ENCODE measurements around the gene CDH1.
A peak's percentile ranks its signal among the peaks of the same experiment; 100 is the strongest.
"Not testable (repeated sequence)": the region's sequence is repeated elsewhere in the genome, so short reads cannot be mapped to it uniquely, and the experiment has no call there.

The CDH1 gene

DNA sequence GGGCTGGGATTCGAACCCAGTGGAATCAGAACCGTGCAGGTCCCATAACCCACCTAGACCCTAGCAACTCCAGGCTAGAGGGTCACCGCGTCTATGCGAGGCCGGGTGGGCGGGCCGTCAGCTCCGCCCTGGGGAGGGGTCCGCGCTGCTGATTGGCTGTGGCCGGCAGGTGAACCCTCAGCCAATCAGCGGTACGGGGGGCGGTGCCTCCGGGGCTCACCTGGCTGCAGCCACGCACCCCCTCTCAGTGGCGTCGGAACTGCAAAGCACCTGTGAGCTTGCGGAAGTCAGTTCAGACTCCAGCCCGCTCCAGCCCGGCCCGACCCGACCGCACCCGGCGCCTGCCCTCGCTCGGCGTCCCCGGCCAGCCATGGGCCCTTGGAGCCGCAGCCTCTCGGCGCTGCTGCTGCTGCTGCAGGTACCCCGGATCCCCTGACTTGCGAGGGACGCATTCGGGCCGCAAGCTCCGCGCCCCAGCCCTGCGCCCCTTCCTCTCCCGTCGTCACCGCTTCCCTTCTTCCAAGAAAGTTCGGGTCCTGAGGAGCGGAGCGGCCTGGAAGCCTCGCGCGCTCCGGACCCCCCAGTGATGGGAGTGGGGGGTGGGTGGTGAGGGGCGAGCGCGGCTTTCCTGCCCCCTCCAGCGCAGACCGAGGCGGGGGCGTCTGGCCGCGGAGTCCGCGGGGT, at the start of gene CDH1:
TSS of gene CDH1 (plus strand) at position 247 of the 684 bp plus-strand sequence. CDS start at position 371, 124 bp downstream.
- DNase-seq (ENCODE audit: low spot score): peak; percentile 36

DNA sequence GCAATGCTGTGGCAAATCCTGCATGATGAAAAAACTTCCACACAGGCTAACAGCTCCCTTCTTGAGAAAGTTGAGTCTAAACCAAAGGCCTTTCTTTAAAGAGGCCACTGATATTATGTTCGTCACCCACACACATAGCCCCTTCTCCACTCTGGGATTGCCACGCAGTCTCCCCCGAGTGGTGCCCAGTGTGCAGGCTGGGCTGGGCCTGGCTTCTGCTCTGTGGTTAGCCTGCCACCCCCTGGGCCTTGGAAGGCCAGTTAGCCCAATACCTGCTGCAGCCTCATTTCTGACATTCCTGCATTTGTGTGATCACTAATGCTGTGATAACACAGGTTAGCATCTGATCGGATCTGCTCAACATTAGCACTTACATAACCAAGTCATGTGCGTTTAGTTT, 47.2 kb upstream of the CDH1 start:
- DNase-seq (ENCODE audit: low spot score): no peak

DNA sequence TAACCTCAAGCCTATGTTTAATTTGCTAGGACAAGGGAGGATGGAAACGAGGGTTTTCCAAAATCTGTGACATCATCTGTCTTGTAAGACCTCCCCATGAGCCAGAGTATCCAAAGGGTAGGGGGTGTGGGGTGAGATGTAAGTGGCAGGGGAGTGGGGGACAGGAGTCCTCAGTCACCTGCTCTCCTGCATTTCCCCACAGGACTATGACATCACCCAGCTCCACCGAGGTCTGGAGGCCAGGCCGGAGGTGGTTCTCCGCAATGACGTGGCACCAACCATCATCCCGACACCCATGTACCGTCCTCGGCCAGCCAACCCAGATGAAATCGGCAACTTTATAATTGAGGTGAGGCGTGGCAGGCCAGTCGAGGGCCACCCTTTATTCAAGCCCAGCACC, 41.5 kb upstream of the CDH1 start:
- DNase-seq (ENCODE audit: low spot score): no peak

DNA sequence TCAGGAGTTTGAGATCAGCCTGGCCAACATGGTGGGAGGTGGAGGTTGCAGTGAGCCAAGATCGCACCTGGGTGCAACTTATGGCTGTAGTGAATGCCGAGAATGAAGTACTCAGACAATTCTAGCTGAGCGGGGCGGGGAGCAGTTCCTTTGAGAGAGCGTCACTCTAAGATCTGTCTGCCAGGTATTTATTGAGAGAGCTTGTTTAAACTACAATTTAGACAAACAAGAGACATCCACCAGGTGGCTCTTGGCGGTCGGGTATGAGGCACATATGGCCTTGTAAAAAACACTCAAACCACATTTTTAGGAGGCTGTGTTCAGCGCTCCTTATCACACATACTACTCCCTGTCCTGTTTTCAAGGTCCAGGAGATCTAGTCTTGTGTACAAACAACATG, 40.6 kb upstream of the CDH1 start:
- no peak for DNase-seq (ENCODE audit: low spot score)

DNA sequence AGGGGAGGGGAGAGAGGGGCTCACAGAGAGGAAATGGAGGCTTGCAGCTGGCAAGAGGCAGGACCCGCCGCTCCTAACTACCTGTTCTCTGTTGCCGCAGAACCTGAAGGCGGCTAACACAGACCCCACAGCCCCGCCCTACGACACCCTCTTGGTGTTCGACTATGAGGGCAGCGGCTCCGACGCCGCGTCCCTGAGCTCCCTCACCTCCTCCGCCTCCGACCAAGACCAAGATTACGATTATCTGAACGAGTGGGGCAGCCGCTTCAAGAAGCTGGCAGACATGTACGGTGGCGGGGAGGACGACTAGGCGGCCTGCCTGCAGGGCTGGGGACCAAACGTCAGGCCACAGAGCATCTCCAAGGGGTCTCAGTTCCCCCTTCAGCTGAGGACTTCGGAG, 39.0 kb upstream of the CDH1 start:
- DNase-seq (ENCODE audit: low spot score): no peak

DNA sequence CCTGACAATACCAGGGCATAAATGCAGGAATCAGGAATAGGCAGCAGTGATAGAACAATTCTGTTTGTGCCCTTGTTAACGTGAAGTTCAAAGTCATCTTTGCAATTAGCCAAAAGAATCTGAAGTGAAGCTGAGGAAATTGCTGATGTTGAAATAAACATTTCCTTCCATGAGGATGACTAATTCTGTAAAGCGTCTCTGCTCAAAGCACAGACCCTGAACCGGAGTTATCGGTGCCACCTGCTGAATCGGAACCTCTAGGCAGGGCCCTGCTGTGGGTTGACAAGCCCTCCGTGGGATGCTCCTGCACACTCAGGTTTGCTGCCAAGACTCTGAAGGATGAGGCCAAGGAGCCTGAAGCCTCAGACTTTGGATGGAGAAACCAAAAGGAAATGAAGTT, 37.0 kb upstream of the CDH1 start:
- peak; percentile 59 for DNase-seq (ENCODE audit: low spot score)

DNA sequence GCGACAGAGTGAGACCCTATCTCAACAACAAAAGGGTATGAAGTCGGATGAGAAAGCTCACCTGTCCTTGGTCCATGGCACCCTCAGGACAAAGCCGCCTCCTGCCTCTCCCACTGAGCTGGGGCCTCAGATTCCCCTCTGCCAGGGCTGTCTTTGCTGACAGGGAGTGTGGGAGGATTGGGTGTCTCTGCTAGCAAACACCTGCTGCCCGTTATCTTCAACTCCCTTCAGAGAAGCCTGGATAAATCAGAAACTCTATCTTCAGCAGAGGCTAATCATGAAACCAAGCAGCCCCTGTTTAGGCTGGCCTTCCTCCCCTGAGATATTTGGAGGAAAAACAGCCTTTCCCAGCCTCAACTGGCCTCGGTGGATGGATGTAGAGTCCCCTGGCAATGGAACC, 36.3 kb upstream of the CDH1 start:
- no peak for DNase-seq (ENCODE audit: low spot score)

DNA sequence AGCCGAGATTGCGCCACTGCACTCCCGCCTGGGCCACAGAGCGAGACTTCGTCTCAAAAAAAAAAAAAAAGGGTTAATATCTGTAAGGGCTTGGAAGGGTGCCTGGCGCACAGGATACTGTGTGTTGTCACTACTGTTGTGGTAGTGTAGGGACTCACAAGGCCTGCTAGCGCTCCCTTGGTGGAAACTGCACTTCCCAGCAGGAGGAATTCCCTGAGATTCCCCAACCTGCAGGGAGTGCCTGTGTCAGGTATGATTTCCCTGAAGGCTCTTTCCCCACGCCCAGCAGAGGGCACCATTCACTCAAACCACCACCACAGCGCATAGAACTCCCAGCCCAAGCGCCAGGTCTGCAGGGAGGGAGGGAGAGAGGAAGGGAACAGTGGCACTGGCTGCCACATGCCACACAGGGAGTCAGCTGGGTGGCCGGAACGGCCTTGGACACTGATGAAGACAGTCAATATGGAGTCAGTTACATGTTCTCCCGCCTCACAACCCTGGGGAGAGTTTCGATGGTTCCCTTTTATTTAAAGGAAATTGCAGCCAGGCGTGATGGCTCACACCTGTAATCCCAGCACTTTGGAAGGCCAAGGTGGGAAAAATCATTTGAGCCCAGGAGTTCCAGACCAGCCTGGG, 32.7 kb upstream of the CDH1 start:
- peak; percentile 85 for DNase-seq (ENCODE audit: low spot score)

DNA sequence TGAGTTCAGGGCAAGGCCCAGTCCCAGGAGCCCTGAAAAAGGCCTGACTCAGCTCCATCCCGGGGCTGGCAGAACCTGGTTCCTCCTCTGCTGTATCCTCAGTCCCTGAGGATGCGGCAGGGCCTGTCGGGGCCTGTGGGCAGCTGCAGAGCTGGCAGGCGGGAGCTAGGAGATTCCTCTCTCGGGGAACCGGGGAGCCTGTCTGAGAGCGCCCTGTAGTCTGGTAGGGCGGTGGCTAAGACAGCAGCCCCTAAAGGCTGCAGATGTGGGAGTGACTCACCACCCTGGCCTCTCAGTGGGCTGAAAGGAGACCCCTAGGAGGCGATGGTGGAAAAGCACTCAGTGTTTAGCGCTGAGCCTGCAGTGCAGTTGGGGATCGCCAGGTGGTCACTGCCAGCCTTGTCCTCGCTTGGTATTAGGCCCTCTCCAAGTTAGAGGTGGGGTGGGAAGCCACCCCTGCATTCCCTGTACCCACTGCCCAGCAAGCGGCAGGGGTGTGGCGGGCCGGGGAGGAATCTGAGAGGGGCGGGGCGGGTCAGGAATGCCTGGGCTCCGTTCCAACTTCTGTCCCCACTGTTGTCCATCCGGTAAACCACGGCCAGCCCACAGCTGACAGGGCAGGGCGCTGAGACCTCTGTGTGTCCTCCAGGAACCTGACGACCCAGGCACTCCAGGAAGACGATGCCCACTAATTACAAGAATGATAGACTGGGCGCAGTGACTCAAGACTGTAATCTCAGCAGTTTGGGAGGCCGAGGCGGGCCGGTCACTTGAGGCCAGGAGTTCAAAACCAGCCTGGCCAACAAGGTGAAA, 29.5 kb upstream of the CDH1 start:
- peak; percentile 62 for DNase-seq (ENCODE audit: low spot score)

DNA sequence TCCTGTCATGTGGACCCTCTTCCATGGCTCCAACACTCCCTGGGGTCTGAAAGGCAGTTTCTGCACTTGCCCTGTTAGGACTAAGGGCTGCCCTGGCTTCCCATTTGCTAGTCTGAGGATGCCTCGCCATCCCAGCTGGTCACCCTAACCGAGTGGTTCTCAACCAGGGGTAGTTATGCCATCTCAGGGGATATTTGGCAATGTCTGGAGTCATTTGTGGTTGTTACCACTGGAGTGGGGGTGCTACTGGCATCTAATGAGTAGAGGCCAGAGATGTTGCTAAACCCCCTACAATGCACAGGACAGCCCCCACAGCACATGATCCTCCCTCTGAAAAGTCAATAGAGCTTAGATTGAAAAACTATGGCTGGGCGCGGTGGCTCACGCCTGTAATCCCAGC, 26.9 kb upstream of the CDH1 start:
- DNase-seq (ENCODE audit: low spot score): no peak

DNA sequence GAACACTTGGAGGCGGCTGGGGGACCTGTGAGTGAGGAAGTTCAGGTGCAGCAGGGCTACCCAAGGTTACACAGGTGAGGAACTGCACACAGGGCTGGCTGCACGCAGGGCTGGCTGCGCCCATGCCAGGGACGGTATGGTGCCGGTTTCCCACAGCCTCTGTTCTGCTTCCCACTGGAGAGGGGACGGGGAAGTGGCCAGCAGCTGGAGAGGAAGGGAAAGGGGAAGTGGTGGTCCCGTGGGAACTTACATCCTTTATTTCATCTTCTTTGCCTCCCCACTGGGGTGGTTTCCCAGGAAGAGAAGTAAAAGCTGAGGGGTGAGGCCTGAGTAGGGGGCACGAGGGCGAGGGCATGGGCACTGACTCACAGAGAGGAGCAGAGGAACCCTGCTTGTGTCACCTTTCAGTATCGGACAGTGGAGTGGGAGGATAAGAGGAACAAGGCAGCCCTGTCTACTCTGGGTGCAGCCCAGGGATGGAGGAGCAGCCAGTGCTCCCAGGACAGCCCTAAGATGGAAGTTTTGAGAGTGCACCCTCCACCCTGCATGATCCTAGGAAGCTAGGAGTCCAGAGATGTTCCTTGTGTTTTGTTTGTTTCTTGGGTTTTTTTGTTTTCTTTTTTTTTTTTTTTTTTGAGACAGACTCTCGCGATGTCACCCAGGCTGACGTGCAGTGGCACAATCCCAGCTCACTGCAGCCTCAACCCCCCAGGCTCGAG, 25.5 kb upstream of the CDH1 start:
- DNase-seq (ENCODE audit: low spot score): no peak

DNA sequence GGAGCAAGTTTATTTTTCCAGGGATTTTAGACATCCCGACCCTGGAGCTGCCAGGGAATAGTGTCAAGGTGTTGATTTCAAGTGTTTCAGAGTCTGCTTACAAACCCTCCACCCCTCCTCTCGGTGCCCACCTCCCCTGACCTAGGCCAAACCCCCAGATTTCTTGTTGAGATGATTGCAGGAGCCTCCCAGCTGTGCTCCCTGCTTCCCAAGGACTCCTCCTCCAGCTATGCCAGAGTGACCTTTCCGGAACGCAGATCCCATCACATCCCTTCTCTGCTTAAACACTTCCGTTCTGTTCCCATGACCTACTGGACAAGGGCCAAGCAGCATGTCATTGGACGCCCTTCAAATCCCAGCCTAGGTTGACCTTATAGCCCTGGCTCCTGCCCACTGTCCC, 23.7 kb upstream of the CDH1 start:
- DNase-seq (ENCODE audit: low spot score): no peak

DNA sequence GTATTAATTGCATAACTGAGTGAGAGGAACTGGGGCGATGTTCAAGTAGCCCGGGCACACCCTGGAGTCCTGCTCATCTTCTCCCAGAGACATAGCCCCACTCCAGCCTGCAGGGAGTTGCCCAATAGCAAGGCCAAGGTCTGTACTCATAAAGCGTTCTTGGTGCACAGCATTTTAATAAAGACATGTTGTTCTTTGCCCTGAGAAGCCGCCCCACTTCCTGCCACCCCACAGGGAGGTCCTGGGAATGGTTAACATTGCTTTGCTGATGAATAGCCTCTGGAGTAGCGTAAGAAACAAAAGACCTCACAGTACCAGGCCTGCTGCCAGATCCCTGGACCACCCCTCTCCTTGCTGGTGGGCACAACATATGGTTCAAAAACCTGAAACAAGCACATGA, 21.6 kb upstream of the CDH1 start:
- DNase-seq (ENCODE audit: low spot score): no peak

DNA sequence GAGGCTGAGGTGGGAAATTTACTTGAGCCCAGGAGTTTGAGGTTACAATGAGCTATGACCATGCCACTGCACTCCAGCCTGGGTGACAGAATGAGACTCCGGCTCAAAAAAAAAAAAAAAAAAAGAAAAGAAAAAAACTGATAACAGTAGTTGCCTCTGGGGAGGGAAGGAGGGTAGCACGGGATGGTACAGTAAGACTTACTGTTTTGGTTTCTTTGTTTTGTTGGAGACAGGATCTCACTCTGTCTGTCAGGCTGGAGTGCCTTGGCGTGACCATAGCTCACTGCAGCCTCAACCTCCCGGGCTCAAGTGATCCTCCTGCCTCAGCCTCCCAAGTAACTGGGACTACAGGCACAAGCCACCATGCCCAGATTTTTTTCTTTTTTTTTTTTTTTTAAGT, 20.6 kb upstream of the CDH1 start:
- not testable (repeated sequence) for DNase-seq (ENCODE audit: low spot score)

DNA sequence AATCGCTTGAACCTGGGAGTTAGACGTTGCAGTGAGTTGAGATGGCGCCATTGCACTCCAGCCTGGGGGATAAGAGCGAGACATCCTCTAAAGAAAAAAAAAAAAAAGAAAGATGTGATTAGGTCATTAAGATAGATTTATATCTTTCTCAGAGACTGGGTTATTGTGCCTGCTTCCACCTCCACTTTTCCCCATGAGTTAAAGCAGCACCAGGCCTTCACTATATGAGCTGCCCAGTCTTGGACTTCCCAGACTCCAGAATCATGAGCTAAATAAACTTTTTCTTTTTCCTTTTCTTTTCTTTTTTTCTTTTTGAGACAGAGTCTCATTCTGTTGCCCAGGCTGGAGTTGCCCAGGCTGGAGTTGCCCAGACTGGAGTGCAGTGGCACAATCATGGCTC, 19.4 kb upstream of the CDH1 start:
- no peak for DNase-seq (ENCODE audit: low spot score)

DNA sequence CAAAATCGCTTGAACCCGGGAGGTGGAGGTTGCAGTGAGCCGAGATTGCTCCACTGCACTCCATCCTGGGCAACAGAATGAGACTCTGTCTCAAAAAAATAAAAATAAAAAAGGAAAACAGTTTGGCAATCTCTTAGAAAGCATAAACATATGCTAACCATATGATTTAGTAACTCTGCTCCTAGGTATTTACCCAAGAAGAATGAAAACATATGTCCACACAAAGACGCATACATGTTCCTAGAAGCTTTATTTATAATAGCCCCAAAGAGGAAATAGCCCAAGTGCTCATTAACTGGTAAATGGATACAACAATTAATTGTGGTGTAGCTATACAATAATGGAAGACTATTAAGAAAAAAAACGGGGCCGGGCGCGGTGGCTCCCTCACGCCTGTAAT, 18.5 kb upstream of the CDH1 start:
- no peak for DNase-seq (ENCODE audit: low spot score)

DNA sequence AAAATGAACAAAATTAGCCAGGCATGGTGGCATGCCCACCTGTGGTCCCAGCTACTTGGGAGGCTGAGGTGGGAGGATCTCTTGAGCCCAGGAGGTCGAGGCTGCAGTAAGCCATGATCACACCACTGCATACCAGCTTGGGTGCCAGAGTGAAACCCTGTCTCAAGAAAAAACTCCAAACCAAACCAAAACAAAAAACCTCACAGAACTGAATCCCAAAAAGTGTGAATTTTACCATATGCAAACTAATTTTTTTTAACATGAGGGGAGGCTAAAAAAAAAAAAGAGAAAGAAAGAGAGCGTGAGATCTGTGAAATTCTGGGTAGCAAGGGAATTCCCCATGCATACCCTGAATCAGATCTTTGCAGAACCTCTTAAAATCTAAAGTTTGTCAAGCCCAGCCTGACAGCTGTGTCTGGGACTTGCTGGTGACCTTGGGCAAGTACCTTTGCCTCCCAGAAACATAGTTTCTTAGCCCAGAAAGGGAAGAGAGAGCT, 17.1 kb upstream of the CDH1 start:
- DNase-seq (ENCODE audit: low spot score): no peak

DNA sequence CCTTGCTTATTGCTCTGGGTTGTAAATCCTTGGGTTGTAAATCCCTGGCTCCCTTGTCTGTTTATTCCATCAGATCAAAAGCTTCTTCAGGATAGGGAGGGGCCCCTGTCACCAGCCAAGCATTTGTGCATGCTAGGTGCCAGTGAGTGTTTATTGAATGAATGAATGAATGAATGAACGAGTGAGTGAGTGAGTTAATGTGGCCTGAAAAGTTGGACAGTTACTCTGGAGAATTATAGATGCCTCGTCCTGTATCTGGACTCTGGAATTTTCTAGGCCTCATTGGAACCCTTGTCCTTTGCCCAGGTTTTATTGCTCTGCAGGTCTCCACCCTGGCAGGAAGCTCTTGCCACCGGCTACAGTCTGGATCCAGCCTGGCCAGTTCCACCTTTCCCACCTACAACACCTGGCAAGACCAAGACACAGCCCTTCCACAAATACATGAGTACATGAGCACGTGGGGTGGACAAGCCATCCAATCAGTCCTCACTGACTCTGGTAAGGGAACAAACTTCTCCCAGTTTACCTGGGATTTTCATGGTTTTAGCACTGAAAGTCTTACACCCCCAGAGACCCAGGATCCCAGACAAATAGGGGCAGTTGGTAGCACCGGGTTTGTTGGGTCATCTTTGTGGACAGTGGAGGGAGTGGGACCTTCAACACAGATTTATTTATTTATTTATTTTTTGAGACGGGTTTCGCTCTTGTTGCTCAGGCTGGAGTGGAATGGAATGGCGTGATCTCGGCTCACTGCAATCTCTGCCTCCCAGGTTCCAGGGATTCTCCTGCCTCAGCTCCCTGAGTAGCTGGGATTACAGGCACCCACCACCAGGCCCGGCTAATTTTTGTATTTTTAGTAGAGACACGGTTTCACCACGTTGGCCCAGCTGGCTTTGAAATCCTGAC, 14.7 kb upstream of the CDH1 start:
- no peak for DNase-seq (ENCODE audit: low spot score)

DNA sequence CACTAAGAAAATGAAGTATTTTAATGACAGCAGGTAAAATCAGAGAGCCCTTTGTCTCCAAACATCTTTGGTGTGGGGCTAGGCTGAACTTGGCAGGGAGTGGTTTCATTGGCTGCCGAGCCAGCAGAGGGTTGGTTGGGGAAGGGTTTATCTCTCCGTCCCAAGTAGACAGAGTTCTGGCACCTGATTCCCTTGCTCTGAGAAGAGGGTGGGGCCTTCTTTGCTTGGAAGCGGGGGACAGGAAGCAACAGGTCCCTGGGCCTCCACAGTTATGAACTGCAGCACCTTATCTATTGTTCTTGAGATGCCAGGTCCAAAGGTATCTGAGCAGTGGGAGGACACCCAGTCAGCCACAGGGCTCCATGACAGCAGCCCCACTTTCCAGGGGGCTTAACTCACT, 12.3 kb upstream of the CDH1 start:
- DNase-seq (ENCODE audit: low spot score): no peak

DNA sequence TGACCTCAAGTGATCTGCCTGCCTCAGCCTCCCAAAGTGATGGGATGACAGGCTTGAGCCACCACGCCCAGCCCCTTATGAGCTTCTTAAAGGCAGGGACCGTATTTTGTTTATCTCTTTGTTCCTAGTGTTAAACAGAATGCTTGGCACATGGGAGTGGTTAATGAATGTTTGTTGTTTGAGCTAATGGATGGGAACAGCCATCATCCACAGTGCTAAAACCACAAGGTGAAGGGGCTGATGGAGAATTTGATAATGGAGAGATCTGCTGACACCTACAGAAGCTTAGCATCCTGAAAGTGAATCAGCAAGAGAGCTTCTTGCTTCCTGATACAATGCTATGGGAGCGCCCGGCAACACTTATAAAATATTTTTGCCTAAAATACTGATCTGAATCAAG, 8.6 kb upstream of the CDH1 start:
- no peak for DNase-seq (ENCODE audit: low spot score)

DNA sequence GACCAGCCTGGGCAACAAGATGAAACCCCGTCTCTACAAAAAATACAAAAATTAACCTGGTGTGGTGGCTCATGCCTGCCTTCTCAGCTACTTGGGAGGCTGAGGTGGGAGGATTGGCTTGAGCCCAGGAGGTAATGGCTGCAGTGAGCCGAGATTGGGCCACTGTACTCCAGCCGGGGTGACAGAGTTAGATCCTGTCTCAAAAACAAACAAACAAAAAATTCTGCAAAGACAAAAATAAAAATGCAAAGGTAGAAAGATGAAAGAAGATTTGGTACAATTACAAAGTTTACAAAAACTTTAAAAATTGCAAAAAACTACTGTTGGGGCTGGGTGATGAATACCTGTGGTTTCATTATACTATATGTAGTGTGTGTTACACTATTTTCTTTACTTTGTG, 5.5 kb upstream of the CDH1 start:
- no peak for DNase-seq (ENCODE audit: low spot score)

Data from AG20443 (cell line).